Keratinocyte (primary cell): ENCODE results near the gene RNF183. TPM values are rescaled to one million over a fixed set of nuclear protein-coding genes. Genes with fewer than 3 reads are reported as not detected.

Source experiments
- DNase-seq: peaks from one replicate; pipeline ENCODE4 v3.0.0-alpha.2; 2011; ENCODE audit warnings: low read depth, missing footprints, low spot score
- FAIRE-seq: peaks from 2 replicates; lab custom pipeline; 2011; peaks lifted over from hg19 to GRCh38; lab: Jason Lieb, UNC
- H2AFZ ChIP-seq: 2 replicates; pipeline ENCODE4 v1.6.0; 2012; ENCODE audit warnings: low read length, control low read depth, inconsistent platforms; ENCODE audit not compliant: control insufficient read depth
- H3K27ac ChIP-seq: 2 replicates; pipeline ENCODE4 v1.5.1; 2011; ENCODE audit warnings: low read length; ENCODE audit not compliant: control insufficient read depth, insufficient read depth
- H3K27me3 ChIP-seq: 3 replicates; pipeline ENCODE4 v1.6.0; 2011; ENCODE audit warnings: low read length; ENCODE audit not compliant: control insufficient read depth, insufficient read depth; ENCODE audit errors: extremely low read depth
- H3K36me3 ChIP-seq, 2 experiments: 2 replicates in 1 of 2; 3 replicates in 1 of 2; pipeline ENCODE4 v1.5.1; 2011; ENCODE audit warnings: low read length in 2 of 2, mild to moderate bottlenecking in 1 of 2; ENCODE audit not compliant: control insufficient read depth in 2 of 2, insufficient read depth in 2 of 2; ENCODE audit errors: extremely low read depth in 1 of 2
- H3K4me1 ChIP-seq: 3 replicates; pipeline ENCODE4 v1.5.1; 2011; ENCODE audit warnings: low read length; ENCODE audit not compliant: control insufficient read depth, insufficient read depth; ENCODE audit errors: extremely low read depth
- H3K4me2 ChIP-seq: 3 replicates; pipeline ENCODE4 v1.6.0; 2011; ENCODE audit warnings: low read depth, low read length; ENCODE audit not compliant: control insufficient read depth, insufficient read depth; ENCODE audit errors: extremely low read depth
- H3K4me3 ChIP-seq, 3 experiments: fragments of 200-600 bp in 1 of 3; sonication (generic) in 1 of 3; 2 replicates in 2 of 3; 3 replicates in 1 of 3; pipeline ENCODE4 v1.5.1; 2011 to 2016; ENCODE audit warnings: low read length in 3 of 3, mild to moderate bottlenecking in 3 of 3, control low read depth in 2 of 3, inconsistent platforms in 1 of 3, low read depth in 1 of 3, mixed read lengths in 1 of 3, mixed run types in 1 of 3, moderate library complexity in 1 of 3; ENCODE audit not compliant: control insufficient read depth in 2 of 3, insufficient read depth in 2 of 3; ENCODE audit errors: extremely low read depth in 1 of 3
- H3K79me2 ChIP-seq: 2 replicates; pipeline ENCODE4 v1.6.0; 2012; ENCODE audit warnings: low read length; ENCODE audit not compliant: control insufficient read depth, insufficient read depth
- H3K9ac ChIP-seq: 3 replicates; pipeline ENCODE4 v1.6.0; 2011; ENCODE audit warnings: low read length; ENCODE audit not compliant: control insufficient read depth, insufficient read depth; ENCODE audit errors: extremely low read depth
- H3K9me1 ChIP-seq: 3 replicates; pipeline ENCODE4 v1.6.0; 2011; ENCODE audit warnings: low read length; ENCODE audit not compliant: control insufficient read depth, insufficient read depth; ENCODE audit errors: extremely low read depth
- H3K9me3 ChIP-seq: 2 replicates; pipeline ENCODE4 v1.5.1; 2012; ENCODE audit warnings: low read depth, low read length; ENCODE audit not compliant: control insufficient read depth
- H4K20me1 ChIP-seq: 3 replicates; pipeline ENCODE4 v1.6.0; 2011; ENCODE audit warnings: low read length; ENCODE audit not compliant: control insufficient read depth, insufficient read depth; ENCODE audit errors: extremely low read depth
- EZH2 ChIP-seq: IDR thresholded peaks from one replicate; pipeline ENCODE4 v1.6.1; 2012; ENCODE audit warnings: inconsistent platforms, mild to moderate bottlenecking, low read length, moderate library complexity
- dilution Hi-C: fragments of 300-500 bp; cut with MboI; formaldehyde crosslinking; loops from one replicate; pipeline ENCODE4 v1.7.0; 2020; ENCODE audit warnings: low sequenced_read_pairs; ENCODE audit not compliant: extremely low pct_ligation_motif_present
- polyA plus RNA-seq, 5 experiments: library from polyadenylated mRNA; depleted of rRNA in 3 of 5; stranded (reverse) in 3 of 5; stranded (forward) in 1 of 5; unstranded in 1 of 5; fragments of >200 nt; gene quantifications; 1 replicate in 1 of 5; 2 replicates in 3 of 5; 3 replicates in 1 of 5; pipeline versions ENCODE4 v1.2.1 to v1.2.3, GENCODE V29; 2011 to 2012; ENCODE audit warnings: missing spikeins in 2 of 5, low read depth in 1 of 5, low replicate concordance in 1 of 5
- TF ChIP-seq, protein P1 (sequence below), 3 experiments: IDR thresholded peaks in 1 of 3; conservative IDR thresholded peaks in 1 of 3; optimal IDR thresholded peaks in 1 of 3; 2 replicates in 2 of 3; 3 replicates in 1 of 3; pipeline versions ENCODE3 to v1.5.1; 2011; ENCODE audit warnings: low read length in 3 of 3, mild to moderate bottlenecking in 3 of 3, moderate library complexity in 2 of 3, control low read depth in 1 of 3, inconsistent platforms in 1 of 3; ENCODE audit not compliant: insufficient read depth in 2 of 3; ENCODE audit errors: extremely low read depth in 1 of 3

Gene RNF183
- polyA plus RNA-seq, 1 donor (not counting 4 experiments of a cell fraction or from before 2014, with no cell fraction given): not detected

DNA sequence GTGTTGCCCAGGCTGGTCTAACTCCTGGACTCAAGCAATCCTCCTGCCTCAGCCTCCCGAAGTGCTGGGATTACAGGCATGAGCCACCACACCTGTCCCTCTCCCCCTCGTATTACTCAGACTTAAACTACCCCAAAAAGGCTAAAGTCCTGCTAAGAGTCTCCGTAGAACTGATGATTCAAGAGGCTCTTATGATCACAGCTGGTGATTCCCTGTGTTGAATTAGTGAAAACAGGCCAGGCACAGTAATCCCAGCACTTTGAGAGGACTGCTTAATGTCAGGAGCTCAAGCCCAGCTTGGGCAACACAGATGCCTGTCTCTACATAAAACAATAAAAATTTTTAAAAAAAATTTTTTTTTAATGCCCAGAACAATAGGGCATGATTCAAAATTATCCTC is 37.0 kb downstream of the RNF183 start:
- Histone ChIP-seq H3K27ac (no peak overlapping the region), H3K9me3 (no peaks in the 10 kb centered on the region), H2AFZ (no peak overlapping the region), H3K4me2 (no peak overlapping the region), H3K79me2 (no peaks in the 10 kb centered on the region), H3K9me1 (no peaks in the 10 kb centered on the region), H3K27me3 (no peaks in the 10 kb centered on the region), H3K36me3 (peaks cover 9 to 15% of the 10 kb centered on the region in 2 experiments), H3K9ac (no peak overlapping the region), H3K4me3 (no peak overlapping the region), H3K4me1 (no peaks in the 10 kb centered on the region), H4K20me1 (no peaks in the 10 kb centered on the region)
- TF ChIP-seq, protein P1, sequence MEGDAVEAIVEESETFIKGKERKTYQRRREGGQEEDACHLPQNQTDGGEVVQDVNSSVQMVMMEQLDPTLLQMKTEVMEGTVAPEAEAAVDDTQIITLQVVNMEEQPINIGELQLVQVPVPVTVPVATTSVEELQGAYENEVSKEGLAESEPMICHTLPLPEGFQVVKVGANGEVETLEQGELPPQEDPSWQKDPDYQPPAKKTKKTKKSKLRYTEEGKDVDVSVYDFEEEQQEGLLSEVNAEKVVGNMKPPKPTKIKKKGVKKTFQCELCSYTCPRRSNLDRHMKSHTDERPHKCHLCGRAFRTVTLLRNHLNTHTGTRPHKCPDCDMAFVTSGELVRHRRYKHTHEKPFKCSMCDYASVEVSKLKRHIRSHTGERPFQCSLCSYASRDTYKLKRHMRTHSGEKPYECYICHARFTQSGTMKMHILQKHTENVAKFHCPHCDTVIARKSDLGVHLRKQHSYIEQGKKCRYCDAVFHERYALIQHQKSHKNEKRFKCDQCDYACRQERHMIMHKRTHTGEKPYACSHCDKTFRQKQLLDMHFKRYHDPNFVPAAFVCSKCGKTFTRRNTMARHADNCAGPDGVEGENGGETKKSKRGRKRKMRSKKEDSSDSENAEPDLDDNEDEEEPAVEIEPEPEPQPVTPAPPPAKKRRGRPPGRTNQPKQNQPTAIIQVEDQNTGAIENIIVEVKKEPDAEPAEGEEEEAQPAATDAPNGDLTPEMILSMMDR (optimal IDR thresholded peaks at IDR 0.05 in 1 of 3, IDR thresholded peaks at IDR 0.05 in 1 of 3, conservative IDR thresholded peaks at IDR 0.05 in 1 of 3; ENCODE audit: extremely low read depth in 1 of 3, insufficient read depth in 2 of 3, low read length in 3 of 3): no peak
- no peak for TF ChIP-seq EZH2
- FAIRE-seq (no peak), DNase-seq (no peak)
- dilution Hi-C loops: no loop called here

DNA sequence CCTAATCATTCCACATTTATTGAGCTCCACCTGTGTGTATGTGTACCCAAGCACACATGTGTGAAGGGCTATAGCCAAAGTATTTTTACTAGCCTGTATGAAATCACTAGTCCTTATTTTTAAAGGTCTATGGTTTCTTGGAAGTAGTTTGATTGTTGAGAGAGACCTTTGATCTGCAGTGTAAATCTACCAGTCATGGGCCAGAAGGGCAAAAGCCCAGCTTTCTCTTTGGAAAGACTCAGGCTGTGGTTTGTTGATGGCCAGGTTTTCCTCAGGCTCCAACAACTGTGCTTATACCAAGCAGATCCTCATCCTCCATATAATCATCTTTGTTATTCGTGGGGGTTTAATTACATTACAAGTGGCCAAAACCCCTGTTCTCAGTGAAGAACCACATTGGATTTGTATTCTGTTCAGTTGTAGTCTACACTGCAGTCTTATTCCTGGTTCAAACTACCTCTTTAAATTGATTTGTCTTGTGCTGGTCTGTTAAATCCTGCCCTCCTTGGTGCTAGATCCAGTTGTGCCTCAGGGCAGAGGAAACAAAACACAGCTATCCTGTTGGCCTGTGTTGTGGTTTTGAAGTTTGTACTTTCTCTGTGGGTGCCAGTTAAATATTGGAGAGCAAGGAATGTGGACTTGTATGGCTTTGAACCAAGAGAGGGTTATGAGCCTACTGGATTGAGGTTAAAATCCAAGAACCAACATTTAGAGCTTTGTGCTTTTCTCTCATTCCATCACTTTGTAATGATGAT is 41.1 kb downstream of the RNF183 start:
- H3K27ac ChIP-seq: no peak overlapping the region
- FAIRE-seq (no peak), DNase-seq (no peak)
- H3K9ac ChIP-seq: no peak overlapping the region
- H2AFZ ChIP-seq: no peak overlapping the region
- H3K79me2 ChIP-seq: no peaks in the 10 kb centered on the region
- no peaks in the 10 kb centered on the region for H3K9me1 ChIP-seq
- H3K4me1 ChIP-seq: no peaks in the 10 kb centered on the region
- no peaks in the 10 kb centered on the region for H3K9me3 ChIP-seq
- H3K4me2 ChIP-seq: no peak overlapping the region
- no peaks in the 10 kb centered on the region for H4K20me1 ChIP-seq
- H3K4me3 ChIP-seq: no peak overlapping the region
- TF ChIP-seq, protein P1 (optimal IDR thresholded peaks at IDR 0.05 in 1 of 3, IDR thresholded peaks at IDR 0.05 in 1 of 3, conservative IDR thresholded peaks at IDR 0.05 in 1 of 3; ENCODE audit: extremely low read depth in 1 of 3, insufficient read depth in 2 of 3, low read length in 3 of 3): no peak
- no peak for TF ChIP-seq EZH2
- dilution Hi-C loops: no loop called here
- no peaks in the 10 kb centered on the region for H3K27me3 ChIP-seq
- H3K36me3 ChIP-seq: peaks cover 7 to 15% of the 10 kb centered on the region in 2 experiments
